ENCODE data around the gene TBC1D1. TPM values are rescaled to one million over a fixed set of nuclear protein-coding genes. Genes with fewer than 3 reads are reported as not detected.

Gene TBC1D1
- total and polyA plus RNA-seq, 2 of the 8 experiments (the other 6 are each of a cell fraction or from before 2014, with no cell fraction given): 96.9 to 162 TPM

- TF ChIP-seq ATF3 (IDR thresholded peaks at IDR 0.05; ENCODE audit: insufficient read depth, low read depth, low read length): no peak
- TF ChIP-seq ZNF274 (IDR thresholded peaks at IDR 0.05; ENCODE audit: borderline replicate concordance, extremely low read depth, low read length): no peak
Measured at GRCh38 chr4:38109896-38110295, 219.0 kb downstream of the TBC1D1 start (continued).
